Measurements from ENCODE around the gene CALCB. TPM values are rescaled to one million over a fixed set of nuclear protein-coding genes. Genes with fewer than 3 reads are reported as not detected.

The CALCB gene
- total RNA-seq, 2 donors from 2014 or later, result 0.39 to 0.62 TPM

DNA sequence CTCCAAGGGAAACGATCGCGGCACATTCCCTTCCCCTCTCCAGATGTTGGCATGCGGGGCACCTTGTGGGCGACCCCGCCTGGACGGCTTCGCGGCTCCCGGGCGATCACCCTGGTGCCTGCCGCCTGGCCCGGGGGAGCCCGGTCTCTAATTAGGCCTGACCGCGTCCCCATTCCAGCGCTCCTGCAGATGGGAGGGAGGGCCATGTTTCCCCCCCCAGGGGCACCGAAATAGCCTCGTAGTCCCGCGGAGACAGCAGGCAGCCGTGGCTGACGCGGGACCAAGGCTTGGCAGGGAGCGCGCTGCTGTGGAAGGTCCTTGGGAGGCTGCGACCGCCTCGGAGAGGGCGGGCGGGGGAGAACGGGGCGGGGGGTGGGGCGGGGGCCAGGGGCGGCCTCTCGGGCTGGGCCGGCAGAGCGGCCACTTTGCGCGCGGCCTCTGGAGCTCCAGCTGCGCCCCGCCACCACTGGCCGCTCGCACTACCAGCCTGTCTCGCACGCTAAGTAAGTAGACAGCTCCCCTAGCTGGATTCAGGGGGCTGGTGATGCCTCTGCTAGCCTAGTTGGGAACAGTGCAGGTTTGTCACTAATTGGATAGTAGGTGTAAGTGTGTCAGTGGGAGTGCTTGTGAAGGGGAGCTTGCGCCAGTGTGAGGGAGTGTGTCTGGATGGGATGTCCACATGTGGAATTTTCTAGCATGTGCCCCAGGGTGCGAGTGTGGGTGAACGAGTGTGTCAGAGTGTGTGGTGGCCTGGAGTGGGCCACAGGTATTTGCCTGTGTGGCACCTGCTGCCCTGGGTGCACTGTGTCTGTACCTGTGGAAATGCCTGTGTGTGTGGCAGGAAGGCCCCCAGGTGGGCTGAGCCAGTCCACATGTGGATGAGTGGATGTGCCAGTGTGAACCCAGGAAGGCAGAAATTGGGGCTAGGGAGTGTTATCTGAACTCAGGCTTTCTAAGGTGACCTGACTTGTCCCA lies 41.4 kb downstream of the CALCB start, which contains the start of gene INSC:
INSC (plus strand) TSS at position 423 of the 975 bp plus-strand sequence. CDS start 34,252 bp downstream, outside the sequence.
- peaks cover 38% of the 10 kb centered on the region for H3K27me3 Mint-ChIP-seq
- peaks cover 10% of the 10 kb centered on the region for H3K36me3 Mint-ChIP-seq (ENCODE audit: low read depth)
- H3K9me3 ChIP-seq (ENCODE audit: control insufficient read depth, low read length, poor library complexity, severe bottlenecking), result no peaks in the 10 kb centered on the region
- H3K4me1 Mint-ChIP-seq, result peaks cover 8% of the 10 kb centered on the region
- ATAC-seq, result no peak
- no peak for DNase-seq
- peak within 1 kb of the TSS; percentile 77 for H3K4me3 Mint-ChIP-seq
- H3K27ac Mint-ChIP-seq, result no peak within 1 kb of the TSS

DNA sequence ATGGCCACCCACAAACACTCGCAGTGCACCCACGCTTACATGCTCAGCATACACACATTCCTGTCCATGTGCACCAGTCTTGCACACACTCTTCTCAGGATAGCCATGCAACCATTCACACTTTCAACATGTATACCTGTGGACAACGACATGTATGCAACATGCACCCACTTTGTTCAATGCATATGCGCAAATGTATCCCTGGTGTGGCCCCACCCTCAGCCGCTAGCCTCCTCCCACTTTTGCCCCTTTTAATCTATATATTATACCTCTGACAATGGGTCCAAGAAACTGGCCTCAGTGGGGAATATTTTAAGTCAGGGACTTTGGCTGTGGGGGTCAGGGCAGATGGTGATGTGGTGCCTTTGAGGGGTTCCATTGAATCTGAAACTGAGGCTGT lies 42.3 kb downstream of the CALCB start:
- ATAC-seq (no peak), DNase-seq (no peak)
- Mint-ChIP-seq H3K4me3 (no peak overlapping the region), H3K36me3 (ENCODE audit: low read depth) (peaks cover 10% of the 10 kb centered on the region), H3K27ac (no peak overlapping the region), H3K27me3 (peaks cover 38% of the 10 kb centered on the region), H3K4me1 (peaks cover 8% of the 10 kb centered on the region)
- H3K9me3 ChIP-seq (ENCODE audit: control insufficient read depth, low read length, poor library complexity, severe bottlenecking), result no peaks in the 10 kb centered on the region

DNA sequence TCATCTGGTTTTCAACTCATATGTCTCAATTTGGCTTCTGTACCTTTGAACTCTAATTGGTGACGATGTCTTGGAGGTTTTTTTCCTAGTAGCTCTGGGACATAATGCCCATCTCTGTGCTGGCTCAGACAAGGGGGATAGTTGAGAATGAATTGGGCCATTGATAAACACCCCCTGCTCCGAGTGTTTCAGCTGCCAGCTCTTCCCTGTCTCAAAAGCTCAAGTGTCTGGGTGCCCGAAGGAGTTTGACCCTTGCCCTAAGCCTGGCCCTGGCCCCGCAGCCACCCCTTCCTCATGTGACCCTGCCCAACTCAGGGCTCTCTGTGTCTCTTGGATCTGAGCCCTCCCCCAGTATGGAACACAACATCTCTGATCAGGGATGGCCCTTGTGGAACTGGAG lies 44.4 kb downstream of the CALCB start:
- Mint-ChIP-seq H3K4me3 (no peak overlapping the region), H3K36me3 (ENCODE audit: low read depth) (peaks cover 13% of the 10 kb centered on the region), H3K27ac (no peak overlapping the region), H3K27me3 (peaks cover 44% of the 10 kb centered on the region), H3K4me1 (peaks cover 8% of the 10 kb centered on the region)
- no peaks in the 10 kb centered on the region for H3K9me3 ChIP-seq (ENCODE audit: control insufficient read depth, low read length, poor library complexity, severe bottlenecking)
- no peak for DNase-seq
- no peak for ATAC-seq

DNA sequence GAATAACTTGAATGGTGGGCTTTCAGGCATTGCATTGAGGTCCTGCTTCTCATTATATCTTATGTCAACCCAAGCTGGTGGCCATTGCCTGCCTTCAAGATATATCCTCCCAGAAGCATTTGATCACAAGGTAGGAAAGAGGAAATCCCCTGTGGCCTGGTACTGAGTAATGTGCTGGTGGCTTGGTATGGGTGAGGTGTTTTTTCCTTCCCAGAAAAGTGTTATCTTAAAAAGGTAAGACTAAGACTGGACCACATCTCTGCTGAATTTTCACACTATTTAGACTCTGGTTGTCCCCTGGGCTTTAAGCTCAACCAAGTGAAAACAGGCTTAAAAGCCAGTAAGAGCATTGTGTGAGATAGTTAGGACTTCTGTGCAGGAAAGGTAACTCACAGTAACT lies 45.0 kb downstream of the CALCB start:
- ATAC-seq (no peak), DNase-seq (no peak)
- H3K27ac Mint-ChIP-seq, result no peak overlapping the region
- peaks cover 45% of the 10 kb centered on the region for H3K27me3 Mint-ChIP-seq
- peaks cover 15% of the 10 kb centered on the region for H3K36me3 Mint-ChIP-seq (ENCODE audit: low read depth)
- peaks cover 5% of the 10 kb centered on the region for H3K4me1 Mint-ChIP-seq
- no peak overlapping the region for H3K4me3 Mint-ChIP-seq
- H3K9me3 ChIP-seq (ENCODE audit: control insufficient read depth, low read length, poor library complexity, severe bottlenecking), result no peaks in the 10 kb centered on the region

DNA sequence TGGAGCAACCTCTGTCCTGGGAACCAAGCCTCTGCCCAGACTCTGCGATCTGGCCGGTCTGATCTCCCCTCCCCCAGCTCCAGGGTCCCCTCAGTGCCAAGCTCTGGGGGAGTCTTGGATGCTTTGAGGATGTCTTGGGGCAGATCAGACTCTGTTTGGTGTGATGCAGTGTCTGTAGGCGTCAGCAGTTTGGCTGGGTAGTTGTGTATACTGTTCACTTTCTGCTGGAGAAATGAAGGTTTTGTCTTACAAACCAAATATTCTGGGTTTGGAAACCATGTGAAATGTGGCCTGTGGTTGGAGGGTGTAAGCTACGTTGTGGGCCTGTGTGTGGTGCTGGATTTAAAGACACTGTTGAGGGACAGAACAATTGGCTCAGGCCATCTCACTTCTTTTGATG lies 46.0 kb downstream of the CALCB start:
- Mint-ChIP-seq H3K4me3 (no peak overlapping the region), H3K27me3 (peaks cover 46% of the 10 kb centered on the region), H3K4me1 (no peaks in the 10 kb centered on the region), H3K27ac (no peak overlapping the region), H3K36me3 (ENCODE audit: low read depth) (peaks cover 15% of the 10 kb centered on the region)
- H3K9me3 ChIP-seq (ENCODE audit: control insufficient read depth, low read length, poor library complexity, severe bottlenecking), result no peaks in the 10 kb centered on the region
- DNase-seq (no peak), ATAC-seq (no peak)

DNA sequence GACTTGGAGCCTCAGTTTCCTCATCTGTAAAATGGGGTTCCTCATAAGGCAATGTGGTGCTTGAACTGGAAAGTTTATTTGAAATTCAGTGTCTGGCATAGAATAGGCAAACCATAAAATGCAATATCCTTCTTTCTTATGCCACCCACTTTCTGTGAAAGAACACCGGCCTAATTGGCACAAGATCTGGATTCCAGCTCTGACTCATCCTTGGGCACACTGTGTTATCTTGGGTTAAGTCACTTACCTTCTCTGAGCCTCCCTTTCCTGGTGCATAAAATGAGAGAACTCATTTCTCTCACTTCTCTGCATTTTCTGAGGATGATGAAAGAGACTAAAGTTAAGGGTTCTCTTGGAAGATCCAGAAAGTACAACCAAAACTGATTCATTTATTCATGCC lies 46.4 kb downstream of the CALCB start:
- ATAC-seq (no peak), DNase-seq (no peak)
- no peak overlapping the region for H3K4me3 Mint-ChIP-seq
- peaks cover 14% of the 10 kb centered on the region for H3K36me3 Mint-ChIP-seq (ENCODE audit: low read depth)
- peaks cover 51% of the 10 kb centered on the region for H3K27me3 Mint-ChIP-seq
- no peaks in the 10 kb centered on the region for H3K9me3 ChIP-seq (ENCODE audit: control insufficient read depth, low read length, poor library complexity, severe bottlenecking)
- H3K27ac Mint-ChIP-seq, result no peak overlapping the region
- no peaks in the 10 kb centered on the region for H3K4me1 Mint-ChIP-seq

DNA sequence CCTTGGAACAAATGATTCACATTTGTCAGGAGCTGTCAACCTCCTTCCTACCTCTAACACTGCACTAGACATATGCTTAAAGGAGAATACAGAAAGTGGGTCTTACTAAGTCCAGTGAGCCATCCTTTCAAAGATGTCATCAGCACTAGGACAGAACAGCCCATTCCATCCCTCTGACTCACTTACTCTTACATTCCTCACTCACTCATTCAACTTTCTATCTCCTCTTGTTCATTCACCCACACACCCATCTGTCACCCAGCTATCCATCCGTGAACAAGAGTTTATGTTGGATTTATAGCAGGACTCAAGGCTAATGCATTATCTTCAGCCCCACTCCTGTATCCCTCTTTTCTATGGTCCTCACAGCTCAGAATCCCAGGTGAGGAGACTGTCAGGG lies 50.5 kb downstream of the CALCB start:
- Mint-ChIP-seq H3K4me1 (no peaks in the 10 kb centered on the region), H3K4me3 (no peak overlapping the region), H3K36me3 (ENCODE audit: low read depth) (peaks cover 11% of the 10 kb centered on the region), H3K27me3 (peaks cover 56% of the 10 kb centered on the region), H3K27ac (no peak overlapping the region)
- ATAC-seq (no peak), DNase-seq (no peak)
- H3K9me3 ChIP-seq (ENCODE audit: control insufficient read depth, low read length, poor library complexity, severe bottlenecking), result no peaks in the 10 kb centered on the region

DNA sequence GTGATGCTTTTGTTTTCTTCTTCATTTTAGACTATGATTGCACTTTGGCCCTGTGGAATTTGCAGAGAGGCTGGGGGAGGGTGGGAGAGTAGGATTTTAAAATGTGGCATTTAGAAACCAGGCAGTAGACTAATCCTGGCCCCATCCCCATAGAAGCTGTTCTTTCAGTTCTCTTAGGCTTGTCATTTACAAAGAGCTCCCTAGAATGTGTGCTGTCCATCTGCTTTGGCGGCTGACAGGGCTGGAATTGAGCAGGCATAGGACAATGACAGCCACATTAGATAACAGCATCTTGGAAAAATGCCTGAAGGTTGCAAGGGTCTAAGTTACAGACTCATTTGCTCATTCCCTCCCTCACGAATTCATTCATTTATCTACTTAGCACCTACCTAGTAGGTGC lies 51.1 kb downstream of the CALCB start:
- H3K27ac Mint-ChIP-seq, result no peak overlapping the region
- H3K27me3 Mint-ChIP-seq, result peaks cover 56% of the 10 kb centered on the region
- H3K36me3 Mint-ChIP-seq (ENCODE audit: low read depth), result peaks cover 11% of the 10 kb centered on the region
- H3K9me3 ChIP-seq (ENCODE audit: control insufficient read depth, low read length, poor library complexity, severe bottlenecking), result no peaks in the 10 kb centered on the region
- H3K4me3 Mint-ChIP-seq, result no peak overlapping the region
- H3K4me1 Mint-ChIP-seq, result no peaks in the 10 kb centered on the region
- DNase-seq (no peak), ATAC-seq (no peak)

DNA sequence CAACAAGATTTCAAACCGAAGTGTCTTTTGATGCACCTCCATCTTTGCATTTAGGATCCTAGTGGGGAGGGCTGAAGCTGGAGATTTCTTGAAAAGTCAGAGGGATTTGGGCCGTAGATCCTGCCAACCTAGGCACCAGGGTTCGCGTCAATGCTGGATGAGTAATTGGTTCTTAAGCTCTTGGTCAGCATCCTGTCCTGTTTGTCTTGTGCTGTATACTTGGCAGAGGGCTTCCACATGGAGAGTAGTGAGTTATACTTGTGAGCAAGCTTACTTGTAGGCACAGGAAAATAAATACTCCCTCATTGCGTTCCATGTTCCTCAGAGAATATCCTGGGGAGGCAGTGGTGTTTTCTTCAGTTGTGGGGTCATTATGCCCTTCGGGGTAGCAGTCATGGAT lies 53.9 kb downstream of the CALCB start:
- no peak for DNase-seq
- Mint-ChIP-seq H3K4me3 (no peak overlapping the region), H3K36me3 (ENCODE audit: low read depth) (peaks cover 11% of the 10 kb centered on the region), H3K4me1 (no peaks in the 10 kb centered on the region), H3K27me3 (peaks cover 47% of the 10 kb centered on the region), H3K27ac (no peak overlapping the region)
- H3K9me3 ChIP-seq (ENCODE audit: control insufficient read depth, low read length, poor library complexity, severe bottlenecking), result no peaks in the 10 kb centered on the region
- no peak for ATAC-seq

Other genes with a start within 250 kb of the CALCB start
- 10 to 100 TPM; 12.2 to 14.6 TPM for gene CYP2R1, start 181.4 kb upstream of the CALCB start, total RNA-seq
- gene CALCA, start 101.2 kb upstream of the CALCB start, total RNA-seq, result not detected
- under 1 TPM in 1 of 2 donors, not detected in 1; 0.22 TPM for gene INSC, start 41.3 kb downstream of the CALCB start, total RNA-seq